NCI-H2081 treated with DMSO at 0.1 percent for 48 hours (cell line): Measurements from ENCODE around the gene ANKRD29.

Experiments used
- DNase-seq: peaks from one replicate; lab custom pipeline; 2025; lab: John Stamatoyannopoulos, UW

The ANKRD29 gene

GRCh38 chr18:23684515-23685197, 21.9 kb upstream of the ANKRD29 start:
- DNase-seq = no peak

- no peak for DNase-seq
Observed at GRCh38 chr18:23683671-23684070, 21.0 kb upstream of the ANKRD29 start.

- no peak for DNase-seq
Observed at GRCh38 chr18:23683155-23683554, 20.4 kb upstream of the ANKRD29 start.

GRCh38 chr18:23682472-23682871, 19.8 kb upstream of the ANKRD29 start:
- DNase-seq = no peak

GRCh38 chr18:23682045-23682444, 19.3 kb upstream of the ANKRD29 start:
- DNase-seq = no peak

GRCh38 chr18:23675896-23676295, 13.2 kb upstream of the ANKRD29 start:
- DNase-seq = no peak

GRCh38 chr18:23675236-23675635, 12.5 kb upstream of the ANKRD29 start:
- no peak for DNase-seq

- no peak for DNase-seq
Observed at GRCh38 chr18:23673725-23674124, 11.0 kb upstream of the ANKRD29 start.

- DNase-seq = no peak
Observed at GRCh38 chr18:23671564-23671963, 8.9 kb upstream of the ANKRD29 start.

- DNase-seq = no peak
Observed at GRCh38 chr18:23669804-23670405, 7.2 kb upstream of the ANKRD29 start.

- no peak for DNase-seq
Observed at GRCh38 chr18:23669202-23669766, 6.6 kb upstream of the ANKRD29 start.

GRCh38 chr18:23668731-23669130, 6.0 kb upstream of the ANKRD29 start:
- DNase-seq = no peak

- no peak for DNase-seq
Observed at GRCh38 chr18:23667114-23667513, 4.4 kb upstream of the ANKRD29 start.

GRCh38 chr18:23664674-23665073, 2.0 kb upstream of the ANKRD29 start:
- DNase-seq = no peak

- no peak for DNase-seq
Observed at GRCh38 chr18:23661735-23662308, 889 bp downstream of the ANKRD29 start.

GRCh38 chr18:23658285-23658684, 4.4 kb downstream of the ANKRD29 start:
- no peak for DNase-seq

GRCh38 chr18:23652232-23652631, 10.5 kb downstream of the ANKRD29 start:
- no peak for DNase-seq

GRCh38 chr18:23650968-23651927, 11.5 kb downstream of the ANKRD29 start:
- DNase-seq = no peak

GRCh38 chr18:23648940-23649607, 13.6 kb downstream of the ANKRD29 start:
- DNase-seq = no peak

- DNase-seq = no peak
Observed at GRCh38 chr18:23648456-23648855, 14.3 kb downstream of the ANKRD29 start.

- DNase-seq = no peak
Observed at GRCh38 chr18:23646282-23646681, 16.4 kb downstream of the ANKRD29 start.
